ENCODE measurements around the gene IPO4. TPM values are rescaled to one million over a fixed set of nuclear protein-coding genes. Genes with fewer than 3 reads are reported as not detected.

Gene IPO4
- total and polyA plus RNA-seq, 2 of the 13 experiments (the other 11 are each of a cell fraction or from before 2014, with no cell fraction given) = 39.0 to 179 TPM

GRCh38 chr14:24130717-24131548, 57.7 kb downstream of the IPO4 start (continued):
- peak; percentile 51; the same call in 1 of the 2 replicates for TF ChIP-seq FOXP4 (CRISPR knock-in tag; IDR thresholded peaks at IDR 0.05)
- no peak for TF ChIP-seq ZBTB40 (IDR thresholded peaks at IDR 0.05)
- TF ChIP-seq ZBTB40 (CRISPR knock-in tag; IDR thresholded peaks at IDR 0.05) = 0 out of 2 replicates have a peak, but pooled peaks have one; percentile 36
- TF ChIP-seq SOX13 (IDR thresholded peaks at IDR 0.05) = no peak
- TF ChIP-seq SOX13 (CRISPR knock-in tag; conservative IDR thresholded peaks at IDR 0.05 in 1 of 2, IDR thresholded peaks at IDR 0.05 in 1 of 2) = peak in 1 of 2 experiments; percentile 53; a peak in 1 of 4 replicates
- TF ChIP-seq NFE2 (CRISPR knock-in tag; IDR thresholded peaks at IDR 0.05) = no peak
- TF ChIP-seq ZNF280D (CRISPR knock-in tag; IDR thresholded peaks at IDR 0.05) = peak; percentile 34; the same call in 1 of the 2 replicates
- TF ChIP-seq ZNF337 (CRISPR knock-in tag; IDR thresholded peaks at IDR 0.05; ENCODE audit: borderline replicate concordance, low read depth) = peak; percentile 39; the same call in 1 of the 2 replicates
- peak; percentile 62 for TF ChIP-seq ZNF547 (CRISPR knock-in tag; IDR thresholded peaks at IDR 0.05)

Measured in HepG2 (cell line).